Rectal smooth muscle tissue (tissue), 1 donor: ENCODE measurements around the gene GFRA4.
A peak's percentile ranks its signal among the peaks of the same experiment; 100 is the strongest.

Experiments used
- H3K27ac ChIP-seq: one replicate; pipeline ENCODE4 v1.7.0; 2013; ENCODE audit warnings: low read depth, low read length, inconsistent platforms
- H3K27me3 ChIP-seq: one replicate; pipeline ENCODE4 v1.7.0; 2013; ENCODE audit warnings: low read length; ENCODE audit not compliant: control insufficient read depth, insufficient read depth
- H3K36me3 ChIP-seq: one replicate; pipeline ENCODE4 v1.7.0; 2013; ENCODE audit warnings: low read length; ENCODE audit not compliant: control insufficient read depth, insufficient read depth
- H3K4me1 ChIP-seq: one replicate; pipeline ENCODE4 v1.7.0; 2013; ENCODE audit warnings: low read length; ENCODE audit not compliant: control insufficient read depth, insufficient read depth
- H3K4me3 ChIP-seq: one replicate; pipeline ENCODE4 v1.7.0; 2013; ENCODE audit warnings: low read length
- H3K9ac ChIP-seq: one replicate; pipeline ENCODE4 v1.7.0; 2013; ENCODE audit warnings: low read length

GFRA4 gene, protein sequence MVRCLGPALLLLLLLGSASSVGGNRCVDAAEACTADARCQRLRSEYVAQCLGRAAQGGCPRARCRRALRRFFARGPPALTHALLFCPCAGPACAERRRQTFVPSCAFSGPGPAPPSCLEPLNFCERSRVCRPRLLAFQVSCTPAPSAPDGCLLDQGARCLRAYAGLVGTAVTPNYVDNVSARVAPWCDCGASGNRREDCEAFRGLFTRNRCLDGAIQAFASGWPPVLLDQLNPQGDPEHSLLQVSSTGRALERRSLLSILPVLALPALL

DNA sequence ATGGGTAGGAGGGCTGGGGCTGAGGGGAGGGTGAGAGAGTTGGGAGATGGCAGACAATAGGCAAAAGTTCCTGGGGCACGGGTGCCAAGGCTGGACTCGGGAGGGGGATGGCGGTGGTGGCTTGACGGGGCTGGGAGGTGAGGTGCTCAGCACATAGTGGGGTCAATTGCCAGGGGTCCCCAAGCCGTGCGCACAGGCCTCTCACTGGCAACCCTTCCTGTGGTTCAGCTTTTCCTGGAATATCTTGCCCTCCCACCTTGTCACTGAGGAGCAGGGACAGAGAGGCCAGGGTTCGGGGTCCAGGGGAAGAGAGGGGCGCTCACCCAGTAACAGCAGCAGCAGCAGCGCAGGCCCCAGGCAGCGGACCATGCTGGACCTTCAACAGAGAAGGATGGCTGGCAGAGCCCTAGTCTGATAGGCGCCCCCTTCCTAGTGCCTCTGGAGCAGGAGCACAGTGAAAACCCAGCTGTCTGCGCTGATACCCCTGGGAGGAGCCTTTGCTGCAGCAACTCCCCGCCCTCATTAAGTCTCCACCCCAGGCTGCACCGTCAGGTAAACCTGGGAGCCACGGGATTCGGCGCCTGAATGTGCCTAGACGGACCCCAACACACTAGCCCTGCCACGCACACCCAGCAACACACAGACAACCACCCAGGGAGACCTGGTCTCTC is at the start of gene GFRA4:
Gene GFRA4, minus strand, starts transcription at position 369 of the 671 bp plus-strand sequence. Its CDS starts 0 bp downstream, at position 369.
- Histone ChIP-seq H3K4me1 (no peaks in the 10 kb centered on the region), H3K27me3 (peaks cover 17% of the 10 kb centered on the region), H3K9ac (no peak within 1 kb of the TSS), H3K27ac (no peak within 1 kb of the TSS), H3K36me3 (no peaks in the 10 kb centered on the region), H3K4me3 (no peak within 1 kb of the TSS)

DNA sequence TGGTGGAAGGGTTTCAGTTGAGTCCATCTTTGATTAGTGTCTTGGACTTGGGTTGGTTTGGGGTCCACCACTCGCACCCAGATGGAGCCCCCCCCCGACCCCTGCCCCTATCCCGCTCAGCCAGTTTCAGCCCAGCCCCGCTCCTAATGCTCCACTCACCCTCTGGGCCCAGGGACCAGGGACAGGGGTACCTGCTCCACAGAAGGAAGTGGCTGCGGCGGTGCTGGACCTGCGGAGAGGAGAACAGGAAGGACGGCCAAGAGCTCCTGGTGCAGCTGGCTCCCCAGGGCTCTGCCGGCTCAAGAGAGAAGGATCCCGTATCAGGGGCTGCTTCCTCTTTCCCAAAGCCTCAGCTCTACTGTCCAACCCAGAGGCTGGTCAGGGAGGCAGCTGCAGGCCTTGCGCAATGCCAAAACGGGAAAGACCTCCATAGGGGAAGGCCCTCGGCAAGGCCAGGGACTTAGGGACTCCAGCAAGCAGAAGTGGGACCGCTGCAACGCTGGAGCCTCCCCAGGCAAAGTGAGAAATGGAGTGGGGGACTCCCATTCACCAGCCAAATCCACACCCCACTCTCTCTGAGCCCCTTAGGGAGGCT is 49.2 kb upstream of the GFRA4 start, which contains the start of gene SIGLEC1:
Gene SIGLEC1, minus strand, starts transcription at position 322 of the 595 bp plus-strand sequence. CDS start 5,472 bp downstream, outside the sequence.
- H3K4me3 ChIP-seq, result no peak within 1 kb of the TSS
- H3K27me3 ChIP-seq, result no peaks in the 10 kb centered on the region
- no peaks in the 10 kb centered on the region for H3K36me3 ChIP-seq
- H3K9ac ChIP-seq, result no peak within 1 kb of the TSS
- peaks cover 3% of the 10 kb centered on the region for H3K4me1 ChIP-seq
- no peak within 1 kb of the TSS for H3K27ac ChIP-seq

DNA sequence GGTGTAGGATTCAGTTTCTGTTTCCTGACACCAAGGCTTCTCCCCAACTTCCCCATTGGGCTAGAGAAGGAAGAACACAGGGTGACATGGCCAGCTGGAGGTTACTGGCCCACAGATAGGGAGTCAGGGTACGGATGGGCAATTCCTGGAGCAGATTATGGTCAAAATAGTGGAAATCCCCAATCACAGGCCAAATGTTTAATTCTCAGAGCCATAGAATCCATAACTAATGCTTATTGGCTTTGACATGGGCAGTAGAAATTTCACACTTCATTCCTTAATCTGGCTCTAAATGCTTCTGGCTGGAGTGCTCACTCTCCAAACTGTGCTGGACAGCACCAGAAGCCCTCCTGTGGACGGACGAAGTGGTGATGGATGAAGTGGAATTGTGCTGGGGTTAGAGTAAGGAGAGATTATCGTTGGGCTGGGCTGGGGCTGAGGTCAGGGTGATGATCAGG is 48.3 kb upstream of the GFRA4 start:
- H3K27ac ChIP-seq, result no peak overlapping the region
- H3K36me3 ChIP-seq, result no peaks in the 10 kb centered on the region
- H3K27me3 ChIP-seq, result no peaks in the 10 kb centered on the region
- H3K4me3 ChIP-seq, result peak overlapping the region; percentile 33
- H3K4me1 ChIP-seq, result peaks cover 3% of the 10 kb centered on the region
- no peak overlapping the region for H3K9ac ChIP-seq

DNA sequence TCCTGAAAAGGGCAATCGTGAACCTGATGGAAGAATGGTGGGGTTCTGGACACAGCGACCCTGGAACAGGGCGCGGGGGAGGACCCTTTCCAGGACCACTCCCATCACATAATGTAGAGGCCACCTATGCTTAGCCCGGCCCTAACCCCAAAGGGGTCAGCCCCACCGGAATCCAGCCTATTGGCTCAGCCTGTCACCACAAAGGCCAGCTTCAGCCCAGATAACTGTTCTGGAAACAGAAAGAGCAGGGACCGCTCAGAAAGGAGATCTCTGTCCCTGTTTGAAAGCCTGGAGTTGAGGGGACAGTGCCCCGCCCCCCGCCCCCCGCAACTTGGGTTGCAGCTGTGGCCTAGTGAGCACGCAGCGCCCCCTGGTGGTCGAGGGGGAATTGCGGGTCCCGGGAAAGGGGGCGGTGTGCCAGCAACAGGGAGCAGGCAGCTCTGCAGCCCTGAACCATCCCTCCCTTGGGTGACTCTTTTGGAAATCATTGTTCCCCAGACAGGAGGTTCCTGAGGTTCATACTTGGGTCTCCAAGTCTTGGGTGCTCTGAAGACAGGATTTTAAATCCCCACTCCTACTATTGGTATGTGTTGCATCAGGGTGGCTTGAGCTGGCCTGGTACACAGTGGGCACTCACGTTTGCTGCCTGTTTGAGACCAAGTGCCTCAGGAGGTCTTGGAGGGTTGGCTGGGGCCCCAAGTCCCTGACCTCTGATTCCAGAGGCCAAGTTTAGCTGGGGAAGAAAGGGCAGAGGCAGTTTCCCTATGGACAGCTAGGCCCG is 47.7 kb upstream of the GFRA4 start:
- H3K4me1 ChIP-seq, result peaks cover 3% of the 10 kb centered on the region
- H3K9ac ChIP-seq, result no peak overlapping the region
- H3K36me3 ChIP-seq, result no peaks in the 10 kb centered on the region
- H3K4me3 ChIP-seq, result peak overlapping the region; percentile 33
- no peaks in the 10 kb centered on the region for H3K27me3 ChIP-seq
- no peak overlapping the region for H3K27ac ChIP-seq

DNA sequence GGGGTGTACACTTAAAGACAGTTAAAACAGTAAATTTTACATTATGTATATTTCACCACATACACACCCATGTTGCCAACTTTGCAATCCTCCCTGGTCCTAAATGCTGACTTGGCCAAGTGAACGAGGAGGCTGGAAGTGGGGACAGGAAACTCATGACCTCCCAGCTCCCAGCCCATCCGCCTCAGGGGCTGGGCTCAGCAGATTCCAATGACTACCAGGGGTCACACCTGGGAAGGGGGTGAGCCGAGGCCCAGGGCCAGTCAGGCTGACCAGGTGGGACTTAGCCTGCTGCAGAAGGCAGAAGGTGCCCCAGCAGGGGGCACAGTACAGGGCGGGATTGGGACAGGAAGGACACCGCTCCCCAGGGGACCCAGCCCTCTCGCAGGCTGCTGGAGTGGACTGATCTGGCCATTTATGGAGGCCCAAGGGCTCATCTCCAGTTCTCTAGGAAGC is 46.8 kb upstream of the GFRA4 start:
- Histone ChIP-seq H3K27me3 (no peaks in the 10 kb centered on the region), H3K4me3 (no peak overlapping the region), H3K36me3 (no peaks in the 10 kb centered on the region), H3K4me1 (peaks cover 3% of the 10 kb centered on the region), H3K27ac (no peak overlapping the region), H3K9ac (no peak overlapping the region)

DNA sequence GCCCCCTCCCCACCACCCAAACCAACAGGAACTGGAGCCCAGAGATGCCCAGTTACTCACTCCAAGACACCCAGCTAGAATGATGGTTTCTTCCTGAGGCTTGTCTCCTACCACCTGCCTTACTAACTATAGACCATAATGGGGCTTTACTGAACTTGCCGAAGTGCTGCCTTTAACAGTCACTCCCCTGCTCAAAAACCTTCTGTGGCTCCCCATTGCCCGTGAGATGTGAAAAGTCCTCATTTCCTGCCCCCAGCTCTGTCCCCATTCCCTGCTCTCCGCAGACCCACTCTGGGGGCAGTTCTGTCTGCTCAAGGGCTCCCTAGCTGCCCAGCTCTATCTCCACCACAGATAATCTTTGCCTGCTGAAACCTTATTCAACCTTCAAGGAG is 44.3 kb upstream of the GFRA4 start:
- no peak overlapping the region for H3K4me3 ChIP-seq
- H3K36me3 ChIP-seq, result no peaks in the 10 kb centered on the region
- H3K27me3 ChIP-seq, result no peaks in the 10 kb centered on the region
- peaks cover 3% of the 10 kb centered on the region for H3K4me1 ChIP-seq
- H3K9ac ChIP-seq, result no peak overlapping the region
- no peak overlapping the region for H3K27ac ChIP-seq

DNA sequence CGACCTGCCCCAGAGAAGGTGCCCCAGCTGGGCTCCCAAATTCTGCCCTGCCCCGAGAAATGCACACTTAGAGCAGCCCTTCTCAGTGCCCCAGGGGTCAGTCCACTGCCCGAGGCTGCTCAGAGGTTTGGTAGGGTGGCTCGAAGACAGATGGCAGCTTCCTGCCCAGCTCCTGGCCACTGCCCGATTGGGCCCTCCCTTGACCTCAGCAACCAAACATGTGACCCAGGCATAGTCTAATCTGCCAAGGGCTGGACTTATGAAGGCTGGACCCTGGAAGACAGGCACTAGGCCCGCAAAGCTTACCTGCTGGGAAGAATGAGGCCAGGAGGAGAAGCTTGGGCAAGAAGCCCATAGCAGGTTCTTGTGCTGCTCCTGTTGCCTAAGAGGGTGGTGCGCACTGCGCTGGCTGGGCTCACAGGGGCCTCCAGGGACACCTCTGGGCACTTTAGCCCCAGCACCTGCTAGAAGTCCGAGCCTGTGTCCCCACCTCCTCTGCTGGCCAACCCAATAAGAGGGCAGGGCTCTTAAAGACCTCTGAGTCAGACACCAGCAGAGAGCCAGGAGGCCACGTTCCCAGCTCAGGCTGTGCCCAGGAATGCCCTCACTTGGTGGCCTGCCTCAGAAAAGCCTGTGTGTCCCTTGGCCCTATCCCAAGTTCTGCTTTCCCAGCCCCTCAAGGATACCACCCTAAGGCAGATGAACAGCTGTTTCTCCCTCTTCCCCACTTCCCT is 43.7 kb upstream of the GFRA4 start:
- Histone ChIP-seq H3K36me3 (no peaks in the 10 kb centered on the region), H3K27me3 (no peaks in the 10 kb centered on the region), H3K4me1 (peaks cover 3% of the 10 kb centered on the region), H3K27ac (no peak overlapping the region), H3K9ac (no peak overlapping the region), H3K4me3 (no peak overlapping the region)

DNA sequence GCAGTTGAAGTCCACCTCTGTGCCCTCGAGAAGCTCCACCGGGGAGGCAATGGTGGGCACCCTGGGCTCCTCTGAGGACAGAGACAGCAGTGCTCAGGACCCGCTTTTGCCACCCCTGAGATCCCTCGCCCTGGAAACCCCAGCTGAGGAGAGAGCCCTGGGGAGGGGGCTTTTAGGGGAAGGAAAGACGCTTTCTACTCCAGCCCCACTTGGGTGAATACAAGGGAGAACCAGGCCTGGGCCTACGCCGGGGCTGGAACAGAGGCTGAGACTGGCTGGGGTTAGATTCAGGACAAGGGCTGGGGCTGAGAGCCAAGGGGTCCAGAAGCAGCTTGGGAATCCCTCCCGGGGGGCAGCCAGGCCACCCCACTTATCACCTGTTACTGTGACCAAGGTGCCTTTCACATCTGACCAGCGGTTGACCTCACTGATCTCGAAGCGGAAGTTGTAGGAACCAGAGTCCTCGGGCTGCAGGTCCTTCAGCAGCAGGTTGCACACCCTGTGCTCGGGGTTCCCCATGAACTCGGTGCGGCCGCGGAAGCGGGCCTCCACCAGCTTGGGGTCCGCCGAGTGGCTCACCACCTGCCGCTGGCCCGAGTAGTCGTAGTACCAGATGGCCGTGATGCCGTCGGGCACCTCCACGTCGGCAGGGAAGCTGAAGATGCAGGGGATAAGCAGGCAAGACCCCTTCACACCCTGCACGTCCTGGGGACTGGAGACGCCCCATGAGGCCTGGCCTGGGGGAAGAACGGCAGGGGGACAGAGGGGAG is 43.0 kb upstream of the GFRA4 start:
- H3K27me3 ChIP-seq, result no peaks in the 10 kb centered on the region
- no peak overlapping the region for H3K27ac ChIP-seq
- H3K4me3 ChIP-seq, result no peak overlapping the region
- H3K9ac ChIP-seq, result no peak overlapping the region
- H3K36me3 ChIP-seq, result no peaks in the 10 kb centered on the region
- H3K4me1 ChIP-seq, result peaks cover 3% of the 10 kb centered on the region

DNA sequence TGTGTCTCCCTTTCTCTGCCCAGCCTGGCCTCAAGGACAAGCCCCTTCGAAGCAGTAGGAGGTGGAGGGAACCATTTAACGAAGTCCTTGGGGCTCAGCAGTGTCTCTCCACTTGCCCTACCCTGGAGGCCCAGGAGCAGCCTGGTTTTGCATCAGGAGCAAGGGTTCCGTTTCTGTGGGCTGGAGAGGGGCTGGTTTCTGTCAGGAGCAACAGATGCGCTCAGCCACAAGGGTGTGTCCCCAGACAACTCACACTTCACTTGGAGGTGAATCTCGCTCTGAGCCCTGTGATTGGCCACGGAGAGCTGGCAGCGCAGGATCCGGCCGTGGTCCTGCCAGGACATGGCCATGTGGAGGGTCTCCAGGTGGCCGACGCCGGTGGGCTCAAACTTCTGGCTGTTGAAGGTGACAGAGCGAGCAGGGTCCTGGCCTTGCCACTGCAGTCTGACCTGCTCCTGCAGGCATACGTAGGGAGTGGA is 42.3 kb upstream of the GFRA4 start:
- peaks cover 1% of the 10 kb centered on the region for H3K4me1 ChIP-seq
- no peak overlapping the region for H3K9ac ChIP-seq
- H3K4me3 ChIP-seq, result no peak overlapping the region
- H3K27me3 ChIP-seq, result no peaks in the 10 kb centered on the region
- no peaks in the 10 kb centered on the region for H3K36me3 ChIP-seq
- H3K27ac ChIP-seq, result no peak overlapping the region

DNA sequence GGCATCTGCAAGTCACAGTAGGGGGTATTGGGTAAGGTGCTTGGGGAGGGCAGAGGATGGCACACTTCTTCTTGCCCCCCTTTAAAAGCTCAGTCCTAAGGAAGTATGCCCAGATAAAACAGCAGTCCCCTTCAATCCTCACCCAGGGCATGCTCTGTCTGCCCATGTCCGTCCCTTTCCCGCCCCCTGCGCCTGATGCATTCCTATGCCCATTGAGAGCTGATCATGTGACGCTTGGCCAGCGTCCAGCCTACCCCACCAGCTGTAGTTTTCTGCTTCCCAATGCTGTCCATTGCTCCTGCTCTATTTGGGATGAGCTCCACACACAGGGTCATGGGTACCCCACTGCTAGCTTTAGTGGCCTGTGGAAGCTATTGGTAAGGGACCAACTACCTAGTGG is 40.9 kb upstream of the GFRA4 start:
- Histone ChIP-seq H3K27me3 (no peaks in the 10 kb centered on the region), H3K9ac (no peak overlapping the region), H3K4me1 (no peaks in the 10 kb centered on the region), H3K27ac (no peak overlapping the region), H3K4me3 (no peak overlapping the region), H3K36me3 (no peaks in the 10 kb centered on the region)
